Hematopoietic multipotent progenitor cell treated with erythropoietin and hydrocortisone succinate and interleukin-3 and kit ligand, for 17 days (in vitro differentiated cells): ENCODE results near the gene ANTXR2.

Experiments used
- DNase-seq: peaks from one replicate; pipeline ENCODE4 v3.0.0-alpha.2; 2015; ENCODE audit warnings: low spot score

The ANTXR2 gene

DNA sequence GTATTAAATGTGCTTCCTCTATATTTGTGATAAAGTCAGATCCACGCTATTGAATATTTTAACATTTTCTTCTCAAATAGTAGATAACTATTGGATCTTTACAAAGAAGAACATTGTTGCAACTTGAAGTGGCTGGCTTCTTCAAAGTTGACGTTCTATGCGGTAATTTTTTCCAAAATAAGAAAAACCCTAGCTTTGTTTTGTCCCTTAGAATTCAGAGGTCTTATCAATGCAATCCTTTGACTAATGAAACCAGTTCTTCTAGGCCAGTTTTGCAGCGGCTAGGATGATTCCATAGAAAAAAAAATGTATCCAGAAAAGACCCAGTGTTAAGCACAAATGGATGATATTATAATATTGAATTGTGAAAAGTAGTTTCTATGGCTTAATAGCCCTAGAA, 89.6 kb downstream of the ANTXR2 start:
- DNase-seq, result no peak

DNA sequence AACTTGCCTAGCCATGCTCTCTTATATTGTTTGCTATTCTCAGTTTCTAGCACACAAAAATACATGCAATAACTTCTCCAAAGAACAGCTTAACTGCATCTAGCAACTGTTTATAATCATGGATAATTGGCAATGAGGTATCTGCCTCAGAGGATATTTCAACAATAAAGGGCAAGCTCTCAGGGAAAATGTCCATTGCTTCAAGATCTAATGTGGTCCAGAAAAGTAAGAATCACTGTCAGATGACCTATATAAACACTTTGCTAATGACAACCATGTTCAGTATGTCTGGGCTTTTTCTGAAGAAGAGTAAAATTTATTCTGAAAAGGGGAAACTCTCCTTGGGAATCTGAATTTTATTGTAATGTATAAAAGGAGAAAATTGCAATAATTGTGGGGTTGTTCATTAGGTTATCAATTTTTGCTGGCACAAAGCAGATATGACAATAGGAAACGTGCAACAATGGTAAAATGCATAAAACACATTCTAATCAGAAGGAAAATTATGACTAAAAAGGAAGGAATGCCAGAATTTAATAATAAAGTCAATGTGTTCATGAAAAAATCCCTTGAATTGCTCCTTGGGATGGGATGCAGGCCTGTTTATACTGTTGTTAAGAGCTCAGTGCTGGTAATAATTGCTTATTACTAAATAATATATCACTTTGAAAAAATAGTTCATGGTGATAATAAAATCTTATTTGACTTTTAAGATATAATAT, 90.3 kb downstream of the ANTXR2 start:
- no peak for DNase-seq

DNA sequence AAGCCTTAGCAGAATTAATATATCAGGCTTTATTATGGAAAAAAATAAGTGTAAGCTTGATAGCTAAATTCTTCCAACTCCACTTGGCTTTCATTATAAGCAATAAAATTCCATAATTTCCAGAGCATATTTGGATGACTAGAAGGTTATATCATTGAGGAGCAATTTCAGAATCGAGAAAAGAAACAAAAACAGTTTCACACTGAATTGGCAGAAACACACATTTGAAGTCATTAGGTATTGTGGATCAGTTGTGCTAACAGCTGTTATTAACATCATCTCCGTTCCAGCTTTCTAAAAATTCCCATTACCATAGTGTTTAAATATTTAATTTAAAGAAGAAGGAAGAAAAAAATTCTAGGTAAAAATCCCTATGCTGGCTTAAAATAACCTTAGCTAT, 92.6 kb downstream of the ANTXR2 start:
- no peak for DNase-seq

DNA sequence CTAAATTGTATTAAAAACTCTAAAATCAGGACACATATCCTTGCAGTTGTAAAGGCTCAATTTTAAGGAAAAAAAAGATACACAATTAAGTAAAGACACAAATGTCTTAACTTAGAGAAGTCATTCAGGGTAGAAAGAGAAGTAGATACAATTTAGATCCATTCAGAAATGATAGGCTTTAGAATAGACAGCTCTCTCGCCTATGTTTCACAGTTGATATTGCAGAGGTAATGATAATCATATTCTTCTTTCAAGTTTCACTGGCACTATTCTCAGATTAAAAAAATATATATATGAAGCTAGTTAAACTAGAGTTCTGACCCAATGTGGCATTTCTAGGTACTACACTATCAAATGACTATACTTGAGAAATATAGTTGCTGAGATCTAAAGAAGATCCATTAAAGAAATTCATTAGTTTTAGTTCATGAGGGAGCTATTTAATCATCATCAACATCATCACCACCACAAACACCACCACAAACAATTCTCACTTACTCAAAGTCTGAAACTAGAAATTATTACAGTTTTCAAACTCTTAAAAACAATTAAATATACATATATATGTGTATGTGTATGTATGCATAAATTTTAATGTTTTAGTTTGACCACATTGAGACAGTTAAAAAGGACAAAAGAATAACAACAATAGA, 93.1 kb downstream of the ANTXR2 start:
- no peak for DNase-seq

DNA sequence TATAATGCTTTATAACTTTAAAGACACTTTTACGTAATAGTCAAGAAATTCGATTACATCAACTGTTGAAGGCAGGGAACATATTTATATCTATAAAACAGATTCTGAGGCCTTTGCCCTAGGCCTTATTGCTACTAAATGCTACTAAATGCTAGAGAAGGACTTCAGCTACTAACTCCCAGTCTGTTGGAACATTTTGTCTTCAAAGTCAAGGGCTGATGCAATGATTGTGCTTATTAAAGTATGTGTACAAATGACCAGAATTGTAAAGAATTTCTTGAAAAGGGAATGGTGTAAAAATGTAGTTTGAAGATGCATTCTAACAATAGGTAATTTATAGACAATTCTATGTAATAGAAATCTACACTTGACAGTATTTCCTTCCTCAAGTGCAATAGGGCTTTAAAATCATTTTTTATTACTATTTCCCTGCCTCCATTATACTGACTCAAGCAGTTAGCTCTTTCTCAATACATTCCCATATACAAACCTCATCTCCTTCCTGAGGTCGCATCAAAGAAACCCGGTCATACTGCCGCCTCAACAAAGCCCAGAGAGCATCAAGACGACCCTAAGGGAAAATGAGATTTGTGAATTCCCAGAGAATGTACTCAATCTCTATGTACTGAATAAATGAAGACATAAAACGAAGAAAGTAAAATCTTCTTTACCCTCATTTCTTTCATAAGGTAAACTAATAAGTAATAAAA, 95.7 kb downstream of the ANTXR2 start:
- no peak for DNase-seq

DNA sequence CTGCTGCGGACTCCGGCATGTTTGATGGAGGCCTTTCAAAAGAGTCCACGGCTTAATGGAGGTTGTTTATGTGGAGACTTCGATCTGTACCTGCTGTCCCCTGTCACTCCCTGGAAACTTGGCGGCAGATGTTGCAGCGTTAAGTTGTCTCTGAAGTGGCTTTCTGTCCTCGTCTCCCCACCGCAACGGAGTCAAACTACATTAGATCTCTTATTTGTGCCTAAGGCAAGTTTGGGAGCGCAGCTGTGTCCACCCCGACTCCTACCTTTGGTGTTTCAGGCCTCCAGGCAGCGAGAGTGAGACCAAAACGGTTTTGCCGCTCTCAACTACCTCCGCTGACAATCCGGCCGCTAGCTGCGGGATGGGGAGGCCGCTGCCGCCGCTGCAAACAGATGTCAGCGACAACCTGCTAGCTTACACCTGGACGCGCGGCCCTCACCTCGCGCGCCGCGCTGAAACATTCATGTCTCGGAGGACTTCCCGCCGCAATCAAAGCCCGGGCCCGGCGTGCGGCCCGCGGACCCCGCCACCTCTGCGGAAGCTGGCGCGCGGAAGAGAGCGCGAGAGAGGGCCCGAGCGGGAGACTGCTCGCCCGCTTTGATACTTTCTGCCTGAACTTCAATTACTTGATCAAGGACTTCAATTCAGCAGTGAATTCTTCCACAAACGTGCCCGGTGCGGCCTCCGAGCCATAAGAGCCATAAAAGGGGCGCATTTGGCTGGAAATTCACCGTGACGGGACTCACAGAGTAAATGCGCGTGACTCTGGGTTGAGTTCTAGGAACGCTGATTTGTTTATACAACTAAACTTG, 108.4 kb downstream of the ANTXR2 start:
- no peak for DNase-seq

DNA sequence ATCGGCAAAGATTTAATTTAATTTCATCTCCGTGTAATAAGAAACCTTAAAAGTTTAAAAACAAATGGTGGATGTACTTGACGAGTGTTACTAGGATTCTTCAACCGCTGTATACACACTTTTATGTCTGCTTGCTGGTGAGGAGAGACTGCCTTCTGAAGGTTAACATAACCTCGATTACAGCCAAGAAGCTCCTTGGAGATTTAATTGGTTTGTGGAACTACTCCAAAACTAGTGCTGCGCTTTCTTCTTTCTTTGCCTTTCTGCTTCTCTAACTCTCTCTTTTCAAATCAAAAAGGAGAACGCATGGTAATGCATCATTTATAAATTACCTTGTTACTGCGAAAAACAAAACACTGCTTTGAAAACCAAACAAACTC, 109.0 kb downstream of the ANTXR2 start:
- no peak for DNase-seq

DNA sequence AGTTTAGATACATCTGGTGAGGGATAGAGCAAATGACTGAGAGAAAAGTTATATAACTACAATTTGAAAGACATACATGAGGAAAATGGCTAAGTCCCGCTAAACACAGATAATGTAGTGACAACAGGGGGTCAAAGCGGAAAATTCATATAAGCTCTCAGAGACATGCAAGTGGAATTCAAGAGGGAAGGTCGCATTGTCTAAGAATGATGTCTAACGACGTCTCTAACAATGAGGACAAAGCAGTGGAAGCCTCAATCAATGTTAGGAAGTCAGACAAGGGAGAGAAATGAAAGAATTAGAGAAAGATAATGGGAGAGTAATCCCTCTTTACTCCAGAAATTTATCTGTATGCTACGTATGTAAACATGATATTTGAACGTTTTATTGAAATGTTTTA, 113.4 kb downstream of the ANTXR2 start:
- DNase-seq, result no peak

DNA sequence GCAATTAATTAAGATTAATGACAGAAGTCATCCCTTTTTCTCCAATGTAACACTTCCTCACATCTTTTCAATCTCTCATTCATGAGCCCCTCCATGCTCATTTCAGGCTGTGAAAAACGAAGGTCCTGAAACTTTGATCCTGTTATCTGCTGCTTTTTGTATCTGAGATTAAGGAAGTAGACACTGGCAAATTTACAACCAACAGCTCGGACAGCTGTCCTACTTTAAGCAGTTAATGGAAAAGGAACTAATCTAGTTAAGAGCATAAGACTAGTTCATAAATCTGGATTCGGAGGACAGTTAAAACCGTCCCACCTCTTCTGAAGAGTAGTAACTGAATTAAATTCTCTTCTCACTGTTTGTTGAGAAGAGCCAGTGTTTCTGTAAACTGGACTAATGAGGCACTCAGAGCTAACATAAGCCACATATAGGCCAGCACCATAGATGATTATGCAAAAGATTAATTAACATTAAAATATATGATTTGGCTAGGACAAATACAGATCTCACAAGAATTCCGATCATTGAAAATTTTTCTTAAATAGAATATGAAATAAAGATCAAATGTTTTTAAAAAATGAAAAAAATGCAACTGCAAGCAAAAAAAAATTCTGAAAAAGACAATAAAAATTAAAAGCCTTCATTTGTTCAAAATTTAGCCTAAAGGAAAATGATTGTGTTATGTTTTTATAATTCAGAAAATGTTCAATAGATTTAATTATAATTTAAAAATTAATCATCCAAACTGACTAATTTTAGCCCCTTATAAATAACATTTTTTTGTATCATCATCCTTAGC, 114.4 kb downstream of the ANTXR2 start:
- DNase-seq, result no peak

DNA sequence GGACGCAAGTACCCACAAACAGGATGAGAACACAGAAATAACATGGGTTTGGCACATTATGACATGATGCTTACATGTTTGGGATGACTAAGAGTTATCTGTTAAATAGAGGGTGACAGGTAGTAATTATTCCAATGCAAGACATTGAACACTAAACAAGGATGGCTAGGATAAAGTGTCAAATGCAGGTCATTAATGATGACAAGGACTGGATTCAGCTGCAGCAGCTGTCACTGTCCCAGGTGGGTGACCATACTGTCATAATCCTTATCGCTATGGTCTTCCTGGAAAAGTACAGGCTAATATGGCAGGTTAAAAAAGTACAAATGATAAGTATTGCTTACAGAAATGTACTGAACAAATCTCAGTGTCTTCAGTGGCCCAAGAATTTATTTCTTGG, 123.9 kb downstream of the ANTXR2 start:
- no peak for DNase-seq

DNA sequence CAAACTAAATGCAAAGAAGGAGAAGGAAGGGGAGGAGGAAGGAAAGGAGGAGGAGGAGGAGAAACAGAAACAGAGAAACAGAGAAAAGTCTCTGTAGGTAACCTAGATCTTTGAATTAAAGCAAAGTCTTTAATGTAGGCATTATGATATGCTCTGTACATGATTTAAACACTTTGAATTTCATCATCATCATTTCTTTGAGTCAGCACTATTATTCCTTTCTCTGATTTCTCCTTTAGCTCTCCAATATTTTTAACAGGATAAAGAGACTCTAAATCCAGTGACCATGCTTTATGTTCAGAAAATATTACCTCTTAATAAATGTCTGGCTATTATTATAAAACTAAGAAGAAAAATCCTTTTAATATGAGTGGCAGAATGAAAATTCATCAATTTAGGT, 124.3 kb downstream of the ANTXR2 start:
- no peak for DNase-seq

DNA sequence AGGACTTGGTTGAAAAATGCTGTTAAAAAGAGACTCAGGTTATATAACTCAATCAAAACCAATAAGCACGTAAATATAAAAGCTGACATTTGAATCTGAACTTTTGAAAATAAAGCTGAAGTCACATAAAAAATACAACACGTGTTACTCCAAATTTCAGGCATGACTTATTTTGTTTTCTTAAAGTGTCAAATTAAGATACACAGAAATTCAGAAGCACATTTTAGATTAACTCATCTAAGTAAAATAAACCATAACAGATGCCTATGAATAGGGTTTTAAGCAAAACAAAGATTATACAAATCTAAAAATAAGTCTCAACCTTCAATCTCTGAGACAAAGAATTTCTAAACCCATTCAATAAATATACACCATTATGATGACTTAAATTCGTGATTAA, 124.8 kb downstream of the ANTXR2 start:
- no peak for DNase-seq

DNA sequence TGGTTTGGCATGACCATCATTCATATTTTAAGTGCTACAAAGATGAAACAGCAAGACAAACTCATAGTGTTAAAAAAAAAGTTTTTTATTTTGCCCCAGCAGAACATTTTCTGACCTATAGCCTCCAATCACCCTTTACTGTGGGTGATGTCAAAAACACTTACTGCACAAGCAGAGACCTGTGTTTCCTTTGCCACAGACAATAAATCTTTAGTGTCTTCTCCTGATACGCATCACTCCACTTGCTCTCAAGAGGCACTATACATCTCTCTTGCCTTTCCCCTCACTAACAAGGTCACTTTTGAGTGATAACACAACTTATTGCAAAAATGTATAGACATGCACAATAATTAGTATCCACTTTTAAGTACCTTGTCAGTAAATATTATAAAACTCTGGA, 125.6 kb downstream of the ANTXR2 start:
- no peak for DNase-seq

DNA sequence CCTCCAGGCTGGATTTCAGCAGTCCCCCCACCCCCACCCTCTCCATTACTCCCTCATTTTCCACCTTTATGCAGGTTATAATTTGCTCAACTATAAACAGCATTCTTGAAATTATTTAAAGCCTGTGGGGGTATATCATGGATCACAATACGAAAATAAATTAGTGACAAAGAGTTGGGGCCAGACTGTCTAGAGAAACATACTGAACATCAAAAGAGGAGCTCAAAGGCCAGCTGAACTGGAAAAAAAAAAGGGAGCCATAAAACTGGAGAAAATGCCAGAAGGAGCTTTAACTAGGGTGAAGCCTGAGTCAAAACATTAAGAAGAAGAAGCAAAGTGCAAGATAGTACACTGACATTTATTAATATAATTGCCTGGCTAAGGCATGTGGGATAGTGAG, 137.8 kb downstream of the ANTXR2 start:
- no peak for DNase-seq

DNA sequence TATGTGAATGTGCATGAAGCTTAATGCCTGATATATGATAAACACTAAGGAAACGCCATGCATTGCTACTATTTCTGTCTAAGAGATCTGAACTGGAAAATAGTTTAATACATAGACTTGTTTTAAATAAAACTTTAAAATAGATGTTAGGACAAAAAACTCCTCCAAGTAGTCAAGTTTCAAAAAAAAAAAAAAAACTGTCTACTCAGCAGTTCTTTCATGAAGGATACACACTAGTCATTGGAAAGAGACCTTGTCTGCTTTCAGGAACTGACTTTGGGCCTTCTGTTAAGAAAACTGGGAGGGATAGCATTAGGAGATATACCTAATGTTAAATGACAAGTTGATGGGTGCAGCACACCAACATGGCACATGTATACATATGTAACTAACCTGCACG, 138.4 kb downstream of the ANTXR2 start:
- no peak for DNase-seq

DNA sequence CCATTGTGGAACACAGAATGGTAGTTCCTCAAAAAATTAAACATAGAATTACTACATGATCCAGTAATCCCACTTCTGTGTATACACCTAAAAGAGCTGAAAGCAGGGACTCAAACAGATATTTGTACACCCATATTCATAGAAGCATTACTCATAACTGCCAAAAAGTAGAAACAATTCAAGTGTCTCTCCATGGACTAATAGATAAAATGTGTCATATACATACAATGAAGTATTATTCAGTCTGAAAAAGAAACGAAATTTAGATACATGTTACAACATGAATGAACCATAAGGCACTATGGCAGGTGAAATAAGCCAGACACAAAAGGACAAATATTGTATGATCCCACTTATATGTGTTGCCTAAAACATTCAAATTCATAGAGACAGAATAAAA, 145.1 kb downstream of the ANTXR2 start:
- no peak for DNase-seq

DNA sequence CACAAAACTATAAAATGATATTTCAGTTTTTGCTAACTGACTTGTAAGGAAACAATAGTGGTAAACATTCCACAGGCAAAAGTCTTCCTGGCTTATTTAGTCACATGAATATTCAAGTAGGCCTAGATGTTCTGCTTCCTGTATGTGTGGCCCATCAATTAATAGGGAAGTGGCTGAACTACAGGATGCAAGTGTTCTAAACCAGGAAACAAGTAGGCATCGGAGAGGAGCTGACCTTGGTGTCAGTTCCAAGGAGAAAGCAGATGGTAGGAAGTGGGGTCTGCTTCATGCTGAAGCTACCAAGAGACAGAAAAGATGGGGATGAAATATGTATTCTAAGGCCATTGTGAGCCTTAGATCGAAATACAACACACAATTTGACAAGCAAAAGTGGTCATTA, 149.7 kb downstream of the ANTXR2 start:
- no peak for DNase-seq

DNA sequence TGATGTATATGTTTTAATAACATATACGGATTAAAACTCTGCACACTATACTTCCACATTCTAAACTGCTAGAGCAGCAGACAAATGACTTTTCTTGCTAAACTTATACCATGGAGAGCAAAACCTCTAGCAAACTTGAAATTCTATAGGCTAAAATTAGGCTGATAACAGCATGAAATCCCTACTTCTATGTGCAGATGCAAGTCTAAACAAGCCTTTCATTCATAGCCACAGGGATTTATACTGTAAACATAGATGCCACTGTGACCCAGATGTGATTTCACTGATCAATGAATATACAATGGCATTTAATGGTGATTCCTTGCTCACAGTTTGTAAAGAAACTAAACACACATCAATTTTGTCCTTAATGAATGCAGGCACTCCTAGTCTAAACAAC, 151.0 kb downstream of the ANTXR2 start:
- DNase-seq, result no peak

DNA sequence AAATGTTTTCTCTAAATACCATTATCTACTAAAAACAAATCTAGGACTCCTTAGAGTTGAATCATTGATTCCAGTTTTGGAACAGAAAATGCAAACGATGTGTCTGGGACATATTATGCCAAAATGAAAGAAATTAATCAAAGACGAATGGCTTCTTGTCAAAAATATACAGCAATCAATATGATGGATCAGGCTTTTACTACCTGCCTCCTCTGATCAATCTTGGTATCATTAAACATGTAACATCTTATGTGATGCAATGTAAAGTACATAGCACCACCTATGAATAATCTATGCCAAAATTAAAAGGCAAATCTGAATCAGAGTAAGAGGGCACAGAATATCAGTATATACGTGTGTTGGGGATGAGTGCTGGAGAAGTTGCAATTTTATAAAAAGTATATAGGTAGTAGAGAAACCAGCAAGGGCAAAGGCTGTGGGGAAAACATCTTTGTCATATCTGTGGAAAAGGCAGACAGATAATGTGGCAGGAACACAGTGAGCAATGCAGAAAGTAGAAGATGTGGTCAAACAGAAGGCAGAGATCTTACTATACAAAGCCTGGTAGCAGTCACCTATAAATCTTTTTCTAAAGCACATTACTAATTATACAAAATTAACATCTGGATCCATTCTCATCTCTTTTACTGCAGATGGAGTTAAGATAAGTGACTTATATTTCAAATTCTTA, 152.7 kb downstream of the ANTXR2 start:
- DNase-seq, result no peak

DNA sequence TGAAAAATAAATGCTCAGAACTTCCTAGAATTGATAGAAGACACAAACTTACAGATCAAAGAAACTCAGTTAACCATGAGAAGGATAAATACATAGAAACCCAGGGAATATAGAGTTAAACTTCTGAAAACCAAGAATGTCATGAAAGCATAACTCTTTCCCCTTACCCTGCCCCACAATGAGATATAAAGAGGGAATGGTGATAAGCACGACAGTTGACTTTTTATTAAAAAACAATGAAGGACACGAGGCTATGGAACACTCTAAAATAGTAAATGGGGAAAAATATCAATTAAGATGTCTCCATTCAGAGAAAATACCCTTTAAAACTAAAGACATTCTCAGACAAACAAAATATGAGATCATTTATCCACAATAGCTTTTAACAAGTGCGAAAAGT, 154.7 kb downstream of the ANTXR2 start:
- no peak for DNase-seq

DNA sequence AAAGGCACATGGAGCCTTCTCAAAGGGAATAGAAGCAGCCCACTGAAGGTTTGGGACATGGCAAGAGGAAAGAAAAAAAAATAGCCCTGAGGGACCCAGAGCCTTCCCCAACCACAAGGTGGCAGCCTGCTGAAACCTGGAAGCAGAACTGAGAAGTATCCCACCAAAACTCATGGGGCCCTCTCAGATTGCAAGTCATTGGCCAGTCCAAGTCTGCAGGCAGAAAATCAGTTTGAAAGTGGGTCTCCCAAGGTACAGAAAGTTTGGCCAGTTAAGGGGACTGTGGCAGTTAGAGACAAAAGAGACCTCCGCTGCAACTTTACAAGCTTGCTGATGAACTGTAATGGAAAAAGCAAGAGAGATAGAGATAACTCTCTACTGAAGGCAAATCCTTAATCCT, 155.8 kb downstream of the ANTXR2 start:
- DNase-seq, result no peak
